CD14-positive monocyte (primary cell): ENCODE measurements around the gene UBR7. TPM values are rescaled to one million over a fixed set of nuclear protein-coding genes. Genes with fewer than 3 reads are reported as not detected.

ENCODE experiments used
- DNase-seq, 3 donors: peaks; one replicate each; pipeline ENCODE4 v3.0.0-alpha.2; 2011 to 2022
- H2AFZ ChIP-seq: 2 replicates; pipeline ENCODE4 v1.6.0; 2012; ENCODE audit warnings: mild to moderate bottlenecking, low read depth, low read length, inconsistent platforms; ENCODE audit not compliant: insufficient read depth, poor library complexity, severe bottlenecking
- H3K27ac ChIP-seq, 2 donors: 1 replicate in 1 of 2; 2 replicates in 1 of 2; pipeline ENCODE4 v1.5.1; 2012 to 2013; ENCODE audit warnings: low read length in 2 of 2, control low read depth in 1 of 2, inconsistent platforms in 1 of 2, low read depth in 1 of 2, mild to moderate bottlenecking in 1 of 2
- H3K27me3 ChIP-seq, 2 donors: one replicate each; pipeline versions ENCODE4 v1.6.0 to v1.6.1; 2011 to 2013; ENCODE audit warnings: low read length in 2 of 2; ENCODE audit not compliant: control insufficient read depth in 2 of 2, insufficient read depth in 2 of 2
- H3K36me3 ChIP-seq, 2 donors: replicated peaks in 1 of 2; 1 replicate in 1 of 2; 2 replicates in 1 of 2; pipeline versions ENCODE4 v1.5.1 to v1.6.1; 2012 to 2013; ENCODE audit warnings: low read length in 2 of 2, control low read depth in 1 of 2, inconsistent platforms in 1 of 2, mild to moderate bottlenecking in 1 of 2; ENCODE audit not compliant: insufficient read depth in 2 of 2, control insufficient read depth in 1 of 2
- H3K4me1 ChIP-seq, 2 donors: 1 replicate in 1 of 2; 2 replicates in 1 of 2; pipeline versions ENCODE4 v1.5.1 to v1.6.1; 2012 to 2013; ENCODE audit warnings: low read length in 2 of 2, control low read depth in 1 of 2, inconsistent platforms in 1 of 2, mild to moderate bottlenecking in 1 of 2, moderate library complexity in 1 of 2; ENCODE audit not compliant: insufficient read depth in 2 of 2, control insufficient read depth in 1 of 2
- H3K4me2 ChIP-seq: replicated peaks from 2 replicates; pipeline ENCODE3; 2012; ENCODE audit warnings: low read length, moderate library complexity, mild to moderate bottlenecking; ENCODE audit not compliant: poor library complexity, severe bottlenecking; ENCODE audit errors: extremely low read depth
- H3K4me3 ChIP-seq, 3 experiments: fragments of 200-600 bp in 1 of 3; sonication (generic) in 1 of 3; replicated peaks in 1 of 3; 1 replicate in 2 of 3; 2 replicates in 1 of 3; pipeline ENCODE4 v1.5.1; 2011 to 2013; ENCODE audit warnings: low read length in 3 of 3, mild to moderate bottlenecking in 3 of 3, control low read depth in 2 of 3, low read depth in 2 of 3, inconsistent platforms in 1 of 3, moderate library complexity in 1 of 3
- H3K79me2 ChIP-seq: 2 replicates; pipeline ENCODE4 v1.6.0; 2012; ENCODE audit warnings: mild to moderate bottlenecking, control low read depth, inconsistent platforms, low read length, moderate library complexity; ENCODE audit not compliant: insufficient read depth
- H3K9ac ChIP-seq: 2 replicates; pipeline ENCODE4 v1.6.0; 2017; ENCODE audit warnings: low read length, mild to moderate bottlenecking; ENCODE audit not compliant: insufficient read depth, poor library complexity, severe bottlenecking
- H3K9me3 ChIP-seq, 2 donors: replicated peaks in 1 of 2; 1 replicate in 1 of 2; 2 replicates in 1 of 2; pipeline versions ENCODE4 v1.5.1 to v1.6.1; 2012 to 2013; ENCODE audit warnings: low read length in 2 of 2, control low read depth in 1 of 2; ENCODE audit not compliant: control insufficient read depth in 1 of 2, insufficient read depth in 1 of 2
- H4K20me1 ChIP-seq: 2 replicates; pipeline ENCODE4 v1.6.0; 2012; ENCODE audit warnings: mild to moderate bottlenecking, low read length, control low read depth, moderate library complexity; ENCODE audit not compliant: insufficient read depth
- H3K27ac Mint-ChIP-seq, 7 donors: one replicate each; pipeline ENCODE4 v1.8.0; 2020; ENCODE audit warnings: mild to moderate bottlenecking in 7 of 7, mixed read lengths in 7 of 7, moderate library complexity in 6 of 7, inconsistent platforms in 2 of 7
- H3K27me3 Mint-ChIP-seq, 3 donors: one replicate each; pipeline ENCODE4 v1.8.0; 2021 to 2022; ENCODE audit warnings: low read depth in 3 of 3, mild to moderate bottlenecking in 3 of 3, mixed read lengths in 3 of 3, moderate library complexity in 3 of 3, inconsistent platforms in 1 of 3
- H3K36me3 Mint-ChIP-seq, 2 donors: one replicate each; pipeline ENCODE4 v1.8.0; 2020; ENCODE audit warnings: mixed read lengths in 2 of 2, inconsistent platforms in 1 of 2, mild to moderate bottlenecking in 1 of 2
- H3K4me1 Mint-ChIP-seq: one replicate; pipeline ENCODE4 v1.8.0; 2020; ENCODE audit warnings: mild to moderate bottlenecking, mixed read lengths
- H3K4me3 Mint-ChIP-seq, 2 donors: one replicate each; pipeline ENCODE4 v1.8.0; 2020; ENCODE audit warnings: mild to moderate bottlenecking in 2 of 2, mixed read lengths in 2 of 2, moderate library complexity in 1 of 2
- H3K9me3 Mint-ChIP-seq, 7 donors: one replicate each; pipeline ENCODE4 v1.8.0; 2020 to 2022; ENCODE audit warnings: mixed read lengths in 7 of 7, mild to moderate bottlenecking in 6 of 7, moderate library complexity in 6 of 7, inconsistent platforms in 2 of 7
- WGBS: methylation state at CpG from one replicate; pipeline ENCODE4 v1.1.5; 2013; ENCODE audit warnings: missing lambda C conversion rate; ENCODE audit not compliant: insufficient coverage; 5-methylcytosine and 5-hydroxymethylcytosine counted together
- intact Hi-C, 2 donors: fragments of 100-400 bp; cut with micrococcal nuclease; formaldehyde crosslinking; loops; one replicate each; pipeline versions ENCODE4 v1.15.0 to v1.15.1; 2023
- polyA plus RNA-seq, 3 donors: library from polyadenylated mRNA; depleted of rRNA in 1 of 3; unstranded in 2 of 3; stranded (reverse) in 1 of 3; fragments of 300-500 nt in 2 of 3; fragments of >200 nt in 1 of 3; fragmentation: Illumina TruSeq in 2 of 3; gene quantifications; 1 replicate in 2 of 3; 2 replicates in 1 of 3; pipeline ENCODE4 v1.2.3, GENCODE V29; 2012 to 2021
- TF ChIP-seq, protein P1 (sequence below): fragments of 200-600 bp; IDR thresholded peaks from one replicate; pipeline ENCODE4 v1.8.0; 2022; ENCODE audit warnings: antibody characterized with exemption, mild to moderate bottlenecking

UBR7 gene
- polyA plus RNA-seq, 3 donors = 8.2 to 16.7 (median 14.0) TPM

DNA sequence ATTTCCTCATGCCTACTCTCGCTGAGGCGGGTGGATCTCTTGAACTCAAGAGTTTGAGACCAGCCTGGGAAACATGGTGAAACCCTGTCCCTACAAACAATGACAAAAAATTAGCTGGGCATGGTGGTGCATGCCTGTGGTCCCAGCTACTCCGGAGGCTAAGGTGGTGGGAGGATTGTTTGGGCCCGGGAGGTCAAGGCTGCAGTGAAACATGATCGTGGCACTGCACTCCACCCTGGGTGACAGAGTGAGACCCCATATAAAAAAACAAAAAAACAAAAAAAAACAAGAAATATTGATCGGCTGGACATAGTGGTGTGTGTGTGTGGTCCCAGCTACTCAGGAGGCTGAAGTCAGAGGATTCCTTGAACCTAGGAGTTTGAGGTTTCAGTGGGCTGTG lies 31.6 kb upstream of the UBR7 start:
- no peaks in the 10 kb centered on the region for H3K9me3 ChIP-seq
- H3K4me3 ChIP-seq = no peak overlapping the region
- H3K27me3 ChIP-seq = no peaks in the 10 kb centered on the region
- no CpG with 5 or more reads among the region's 6 CpGs for WGBS
- H3K4me1 ChIP-seq = no peaks in the 10 kb centered on the region
- Mint-ChIP-seq H3K4me3 (no peak overlapping the region), H3K36me3 (no peaks in the 10 kb centered on the region), H3K9me3 (no peaks in the 10 kb centered on the region), H3K4me1 (peaks cover 2% of the 10 kb centered on the region), H3K27me3 (peaks cover 0 to 4% (median 2%) of the 10 kb centered on the region in 3 donors), H3K27ac (no peak overlapping the region)
- no peaks in the 10 kb centered on the region for H4K20me1 ChIP-seq
- no peaks in the 10 kb centered on the region for H3K79me2 ChIP-seq
- DNase-seq = no peak
- TF ChIP-seq, protein P1, sequence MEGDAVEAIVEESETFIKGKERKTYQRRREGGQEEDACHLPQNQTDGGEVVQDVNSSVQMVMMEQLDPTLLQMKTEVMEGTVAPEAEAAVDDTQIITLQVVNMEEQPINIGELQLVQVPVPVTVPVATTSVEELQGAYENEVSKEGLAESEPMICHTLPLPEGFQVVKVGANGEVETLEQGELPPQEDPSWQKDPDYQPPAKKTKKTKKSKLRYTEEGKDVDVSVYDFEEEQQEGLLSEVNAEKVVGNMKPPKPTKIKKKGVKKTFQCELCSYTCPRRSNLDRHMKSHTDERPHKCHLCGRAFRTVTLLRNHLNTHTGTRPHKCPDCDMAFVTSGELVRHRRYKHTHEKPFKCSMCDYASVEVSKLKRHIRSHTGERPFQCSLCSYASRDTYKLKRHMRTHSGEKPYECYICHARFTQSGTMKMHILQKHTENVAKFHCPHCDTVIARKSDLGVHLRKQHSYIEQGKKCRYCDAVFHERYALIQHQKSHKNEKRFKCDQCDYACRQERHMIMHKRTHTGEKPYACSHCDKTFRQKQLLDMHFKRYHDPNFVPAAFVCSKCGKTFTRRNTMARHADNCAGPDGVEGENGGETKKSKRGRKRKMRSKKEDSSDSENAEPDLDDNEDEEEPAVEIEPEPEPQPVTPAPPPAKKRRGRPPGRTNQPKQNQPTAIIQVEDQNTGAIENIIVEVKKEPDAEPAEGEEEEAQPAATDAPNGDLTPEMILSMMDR = no peak
- intact Hi-C loops = loop anchor here (5.0 to 10.0 kb wide), 2 partner anchors 63 to 221 kb away; no protein-coding TSS in a partner anchor
- no peak overlapping the region for H2AFZ ChIP-seq
- no peak overlapping the region for H3K27ac ChIP-seq
- H3K9ac ChIP-seq = no peak overlapping the region
- H3K4me2 ChIP-seq = no peak overlapping the region
- no peaks in the 10 kb centered on the region for H3K36me3 ChIP-seq

DNA sequence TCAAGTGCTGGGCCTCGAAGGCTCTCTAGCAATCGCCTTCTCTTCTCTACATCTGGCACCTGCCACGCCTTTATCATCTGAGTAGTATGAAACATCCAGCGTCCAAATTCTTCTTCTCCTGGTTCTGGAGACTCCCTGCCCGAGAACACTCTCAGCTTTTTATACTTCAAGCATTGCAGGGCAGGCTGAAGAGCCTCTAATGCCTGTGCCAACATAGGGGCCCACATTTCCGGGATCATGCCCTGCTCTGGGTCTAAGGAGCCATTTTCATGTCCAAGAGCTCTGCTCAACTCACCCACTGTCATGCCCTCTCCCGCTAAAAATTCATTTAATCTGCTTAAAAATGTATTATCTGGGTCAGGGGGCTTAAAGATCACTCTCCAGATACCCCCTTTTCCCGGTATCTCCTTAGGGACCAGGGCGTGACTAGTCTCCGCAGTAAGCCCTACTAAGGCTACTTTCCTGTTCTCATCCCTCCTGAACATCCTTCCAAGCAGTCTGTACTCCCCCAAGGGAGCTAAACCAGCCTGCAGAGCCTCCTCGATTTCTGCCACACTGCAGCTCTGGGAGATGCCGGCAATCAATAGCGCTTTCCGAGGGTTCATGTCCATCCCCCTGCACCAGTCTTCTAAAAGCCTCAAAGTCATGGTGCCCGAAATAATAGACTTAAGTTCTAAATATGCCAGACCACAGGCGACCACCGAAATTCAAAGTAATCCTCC lies 23.3 kb upstream of the UBR7 start:
- H3K27ac ChIP-seq = peak overlapping the region in 1 of 2 donors; percentile 100
- H3K9ac ChIP-seq = peak overlapping the region; percentile 94
- peaks cover 28% of the 10 kb centered on the region for H3K79me2 ChIP-seq
- H3K4me3 Mint-ChIP-seq = peak overlapping the region; percentile 83 to 88
- peaks cover 15% of the 10 kb centered on the region for H4K20me1 ChIP-seq
- peaks cover 15 to 29% of the 10 kb centered on the region in 2 donors for H3K36me3 ChIP-seq
- no peaks in the 10 kb centered on the region for H3K27me3 Mint-ChIP-seq
- no peaks in the 10 kb centered on the region for H3K27me3 ChIP-seq
- H3K36me3 Mint-ChIP-seq = peaks cover 17 to 28% of the 10 kb centered on the region in 2 donors
- H3K4me2 ChIP-seq = peak overlapping the region; percentile 86
- no peaks in the 10 kb centered on the region for H3K9me3 ChIP-seq
- no peak for DNase-seq
- H2AFZ ChIP-seq = peak overlapping the region; percentile 81
- intact Hi-C loops = loop anchor here (2.0 to 10.0 kb wide), 2 partner anchors 23 to 69 kb away; partner anchors contain the start of genes GON7 (in 1 of the 2), ITPK1 (in 1 of the 2) and UBR7 (in 1 of the 2)
- peak overlapping the region; percentile 74 to 86 (median 82) for H3K4me3 ChIP-seq
- TF ChIP-seq, protein P1 = no peak
- WGBS = 56% methylated on average over 15 of the region's 17 CpGs
- H3K4me1 Mint-ChIP-seq = peaks cover 31% of the 10 kb centered on the region
- peaks cover 0 to 3% (median 0%) of the 10 kb centered on the region in 7 donors for H3K9me3 Mint-ChIP-seq
- peak overlapping the region; percentile 74 to 96 (median 81) for H3K27ac Mint-ChIP-seq
- H3K4me1 ChIP-seq = peaks cover 26 to 30% of the 10 kb centered on the region in 2 donors
